GM12873 (cell line): ENCODE measurements around the gene UQCRC1.

ENCODE experiments used
- CTCF ChIP-seq: IDR thresholded peaks from 2 replicates; pipeline ENCODE4 v1.5.1; 2012; ENCODE audit warnings: low read depth, mild to moderate bottlenecking, moderate library complexity, low read length, control low read depth; ENCODE audit not compliant: insufficient read depth; ENCODE audit errors: missing control alignments

The UQCRC1 gene

DNA sequence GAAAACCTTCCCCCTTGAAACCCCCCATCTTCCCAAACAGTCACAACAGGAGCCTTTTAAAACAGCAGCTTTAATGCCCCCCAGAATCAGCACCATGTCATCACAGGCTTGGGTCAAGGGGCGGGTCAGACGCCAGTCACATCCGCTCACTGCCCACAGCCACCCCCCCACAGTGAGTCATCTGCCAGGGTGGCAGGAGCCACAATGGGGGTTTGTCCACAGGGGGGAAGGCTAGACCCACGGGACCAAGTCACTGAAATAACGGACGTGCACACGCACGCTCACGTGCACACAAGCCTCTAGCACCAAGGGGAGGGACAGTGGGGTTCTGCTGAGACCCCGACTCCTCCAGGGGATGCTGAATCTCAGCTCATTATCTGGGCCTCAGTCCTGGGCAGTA lies 45.4 kb downstream of the UQCRC1 start:
- TF ChIP-seq CTCF, result no peak

DNA sequence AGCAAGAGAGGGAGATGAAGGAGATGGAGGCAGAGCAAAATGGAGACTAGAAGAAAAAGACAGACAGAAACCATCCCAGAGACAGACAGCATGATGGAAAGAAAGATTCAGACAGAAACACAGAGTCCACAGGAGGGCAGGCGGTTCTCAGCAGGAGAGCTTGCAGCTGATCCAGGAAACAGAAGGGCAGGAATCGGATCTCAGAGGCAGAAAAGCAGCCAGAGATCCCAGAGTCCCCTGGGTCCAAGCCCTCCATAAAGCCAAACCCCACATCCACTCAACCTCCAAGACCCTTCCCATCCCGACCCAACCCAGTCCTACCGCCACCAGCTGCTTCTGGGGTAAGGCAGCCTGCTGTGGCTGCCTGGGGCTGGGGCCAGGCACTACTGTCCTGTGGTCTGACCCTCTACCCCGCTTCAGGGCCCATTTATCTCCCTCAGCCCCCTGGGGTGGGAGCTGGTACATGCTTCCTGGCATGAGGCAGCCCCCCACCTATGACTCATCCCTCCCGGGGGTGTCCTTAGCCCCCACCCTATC lies 46.0 kb downstream of the UQCRC1 start, which contains the start of gene UCN2:
Gene UCN2, minus strand, starts transcription at position 400 of the 537 bp plus-strand sequence. CDS start 657 bp downstream, outside the sequence.
- TF ChIP-seq CTCF, result no peak

DNA sequence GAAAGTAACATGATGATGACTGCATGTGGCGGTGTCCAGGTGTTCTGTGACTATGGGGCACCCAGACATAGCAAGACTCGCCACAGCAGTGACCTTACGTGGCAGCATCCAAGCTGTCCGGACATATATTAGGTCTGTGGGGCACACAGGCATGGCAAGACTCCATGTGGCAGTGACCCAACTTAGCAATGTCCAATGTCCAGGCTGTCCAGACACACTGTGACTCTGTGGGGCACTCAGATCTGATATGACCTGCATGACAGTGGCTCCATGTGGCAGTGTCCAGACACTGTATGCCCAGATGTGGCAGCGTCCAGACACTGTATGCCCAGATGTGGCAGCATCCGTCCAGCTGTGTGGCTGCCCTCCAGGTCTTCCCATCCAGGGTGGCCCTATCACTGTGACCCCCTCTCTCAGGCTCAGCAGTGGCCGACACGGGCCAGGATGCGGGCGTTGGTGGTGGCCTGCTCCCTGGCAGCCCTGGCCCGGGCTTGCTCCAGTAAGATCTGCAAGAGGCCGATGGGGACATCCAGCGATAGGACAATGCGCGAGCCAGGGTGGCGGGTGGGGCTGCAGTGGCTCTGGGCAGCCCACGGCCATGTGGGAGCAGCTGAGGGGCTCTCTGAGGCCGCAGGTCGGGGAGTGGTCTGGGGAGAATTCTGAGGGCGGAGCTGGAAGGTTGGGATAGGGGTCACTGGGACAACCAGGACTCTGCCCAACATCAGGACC lies 46.9 kb downstream of the UQCRC1 start:
- no peak for TF ChIP-seq CTCF

DNA sequence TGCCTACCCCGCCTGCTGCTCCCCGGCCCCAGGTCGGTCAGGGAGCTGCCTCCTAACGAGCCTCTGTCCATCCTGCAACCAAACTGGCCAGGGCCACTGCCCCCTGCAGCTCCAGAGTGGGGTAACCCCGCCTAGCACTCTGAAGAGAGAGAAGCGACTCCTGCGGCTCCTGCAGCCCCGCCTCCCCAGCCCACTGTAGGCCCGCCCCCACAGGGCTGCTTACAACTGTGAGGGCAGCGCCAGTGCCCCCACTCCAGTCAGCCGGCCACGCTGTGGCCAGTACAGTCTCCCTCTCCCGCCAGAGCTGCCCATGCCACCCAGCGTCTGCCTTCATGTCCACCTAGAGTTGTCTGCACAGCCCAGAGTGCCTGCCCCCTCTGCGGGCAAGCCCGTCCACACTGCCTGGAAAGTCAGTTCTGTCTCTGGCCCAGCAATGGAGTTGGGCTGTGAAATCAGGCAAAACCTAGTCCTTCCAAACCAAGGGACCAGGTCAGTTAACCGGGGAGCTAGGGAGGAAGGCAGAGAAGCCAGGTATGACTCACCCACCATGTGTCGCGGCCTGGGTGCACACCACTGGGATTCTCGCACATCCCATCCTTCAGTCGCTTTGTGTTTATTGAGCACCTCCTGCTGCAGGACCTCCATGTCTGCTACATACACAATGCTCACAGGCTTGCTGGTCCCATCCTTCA lies 48.3 kb downstream of the UQCRC1 start:
- peak; percentile 43 for TF ChIP-seq CTCF

DNA sequence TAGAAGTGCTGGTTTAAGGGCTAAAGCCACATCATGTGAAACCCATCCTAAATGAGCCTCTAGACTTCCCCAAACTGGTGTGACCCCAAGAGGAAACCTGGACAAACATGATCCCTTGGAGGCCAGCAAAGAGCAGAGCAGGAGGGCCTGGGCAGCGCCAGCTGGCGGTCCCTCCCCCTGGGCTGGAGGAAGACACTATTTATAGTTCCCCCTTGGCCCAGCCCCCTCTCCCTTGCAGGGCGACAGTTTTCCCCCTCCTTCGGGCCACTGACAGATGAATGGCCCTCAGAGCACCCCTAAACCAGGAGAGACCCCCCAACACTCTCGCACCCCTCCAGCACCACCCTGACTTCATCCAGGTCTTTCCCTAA lies 48.8 kb downstream of the UQCRC1 start:
- no peak for TF ChIP-seq CTCF

- peak; percentile 5 for TF ChIP-seq CTCF
Observed at GRCh38 chr3:48558493-48559134, 50.8 kb downstream of the UQCRC1 start.

DNA sequence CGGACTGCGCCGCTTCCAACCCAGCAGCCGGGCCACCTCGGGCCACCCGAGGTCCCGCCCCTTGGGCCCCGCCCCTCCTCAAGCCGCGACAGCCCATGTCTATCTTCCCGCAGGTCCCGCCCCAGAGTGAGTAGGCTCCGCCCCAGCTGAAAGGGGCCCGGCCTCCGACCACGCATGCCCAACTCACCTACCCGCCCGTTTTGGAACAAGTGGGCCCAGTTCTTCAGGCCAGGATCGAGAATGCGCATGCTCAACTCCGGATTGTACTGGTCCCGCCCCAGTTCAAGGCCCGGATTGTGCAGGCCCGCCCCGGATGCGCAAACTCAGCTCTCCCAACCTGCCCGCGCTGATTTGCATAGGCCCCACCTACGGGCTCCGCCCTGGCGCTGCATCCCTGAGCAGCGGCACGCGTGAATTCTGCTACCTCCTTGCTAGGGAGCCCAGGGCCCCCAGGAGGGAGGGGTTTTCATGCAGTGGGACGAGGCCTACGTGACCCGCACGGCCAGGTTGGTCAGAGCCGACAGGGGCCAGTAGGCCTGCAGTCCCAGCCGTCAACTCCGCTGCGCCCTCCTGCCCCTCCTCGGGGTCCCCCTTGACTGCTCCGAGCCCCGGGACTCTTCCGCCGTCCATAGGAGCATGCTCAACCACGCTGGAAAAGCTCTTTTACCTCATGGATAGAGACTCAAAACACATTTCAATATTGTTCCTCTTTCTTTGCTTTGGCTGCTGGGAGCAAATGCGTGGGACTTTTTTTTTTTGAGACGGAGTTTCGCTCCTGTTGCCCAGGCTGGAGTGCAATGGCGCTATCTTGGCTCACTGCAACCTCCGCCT lies 52.4 kb downstream of the UQCRC1 start, which contains the start of gene PFKFB4:
Gene PFKFB4, minus strand, starts transcription at position 8 of the 831 bp plus-strand sequence. CDS start 26 bp downstream, outside the sequence.
- no peak for TF ChIP-seq CTCF
